ENCODE measurements around the gene HCRTR1. TPM values are rescaled to one million over a fixed set of nuclear protein-coding genes. Genes with fewer than 3 reads are reported as not detected.

The HCRTR1 gene
- polyA plus RNA-seq, 2 donors: 0.02 TPM; not detected in 1

DNA sequence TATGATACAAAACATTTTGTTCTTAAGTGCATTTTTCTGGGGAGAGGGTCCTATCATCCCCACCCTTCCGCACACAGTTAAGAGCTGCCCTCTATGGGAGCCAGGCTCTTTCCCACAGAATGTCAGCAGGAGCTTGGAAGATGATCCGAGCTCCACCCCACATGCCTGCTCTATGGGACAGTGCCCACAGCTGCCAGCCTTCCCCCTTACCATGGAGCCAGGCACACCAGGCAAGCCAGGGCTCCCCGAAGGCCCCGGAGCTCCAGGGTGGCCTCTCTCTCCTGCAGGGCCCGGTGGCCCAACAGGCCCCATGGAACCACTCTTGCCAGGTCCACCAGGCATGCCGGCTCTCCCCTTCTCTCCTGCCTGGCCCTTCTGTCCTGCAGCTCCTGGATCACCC lies 37.6 kb downstream of the HCRTR1 start:
- no peaks in the 10 kb centered on the region for H3K27me3 ChIP-seq (ENCODE audit: control insufficient read depth in 1 of 2, insufficient read depth in 2 of 2, low read length in 2 of 2)
- 86 to 89% methylated on average over 6 of the region's 6 CpGs for WGBS, 2 donors
- no peak overlapping the region for H3K27ac ChIP-seq (ENCODE audit: low read depth in 2 of 2, low read length in 1 of 2)
- no peaks in the 10 kb centered on the region for H3K9me3 ChIP-seq (ENCODE audit: control insufficient read depth in 2 of 2, insufficient read depth in 1 of 2, low read depth in 1 of 2, low read length in 1 of 2)
- H3K4me1 ChIP-seq (ENCODE audit: control insufficient read depth in 2 of 2, insufficient read depth in 2 of 2, low read length in 1 of 2): peaks cover 0 to 1% of the 10 kb centered on the region in 2 donors
- H3K4me3 ChIP-seq (ENCODE audit: low read depth in 1 of 2, low read length in 2 of 2): no peak overlapping the region
- H3K36me3 ChIP-seq (ENCODE audit: control insufficient read depth in 2 of 2, insufficient read depth in 2 of 2, low read length in 1 of 2): peaks cover 0 to 3% of the 10 kb centered on the region in 2 donors

DNA sequence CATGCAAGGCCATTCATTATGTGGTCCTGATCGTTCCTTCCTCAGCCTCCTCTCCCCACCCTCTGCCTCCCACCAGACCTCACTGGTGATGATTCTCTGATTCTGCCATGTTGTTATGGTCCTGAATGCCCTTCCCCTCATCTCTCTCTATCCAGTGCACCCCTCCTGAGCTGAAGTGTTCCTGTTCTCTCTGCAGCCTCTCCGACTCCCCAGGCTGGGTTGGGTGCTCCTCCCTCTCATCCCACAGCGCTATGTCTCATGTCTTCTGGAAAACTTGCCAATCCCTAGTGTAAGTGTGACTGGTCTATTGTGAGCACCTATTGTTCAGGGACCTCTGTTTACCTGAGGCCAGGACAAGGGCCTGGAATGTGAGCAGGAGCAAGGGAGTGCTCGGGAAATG lies 38.3 kb downstream of the HCRTR1 start:
- 73 to 78% methylated on average over 4 of the region's 4 CpGs for WGBS, 2 donors
- Histone ChIP-seq H3K36me3 (ENCODE audit: control insufficient read depth in 2 of 2, insufficient read depth in 2 of 2, low read length in 1 of 2) (peaks cover 0 to 3% of the 10 kb centered on the region in 2 donors), H3K4me1 (ENCODE audit: control insufficient read depth in 2 of 2, insufficient read depth in 2 of 2, low read length in 1 of 2) (no peaks in the 10 kb centered on the region), H3K27ac (ENCODE audit: low read depth in 2 of 2, low read length in 1 of 2) (no peak overlapping the region), H3K27me3 (ENCODE audit: control insufficient read depth in 1 of 2, insufficient read depth in 2 of 2, low read length in 2 of 2) (no peaks in the 10 kb centered on the region), H3K4me3 (ENCODE audit: low read depth in 1 of 2, low read length in 2 of 2) (no peak overlapping the region), H3K9me3 (ENCODE audit: control insufficient read depth in 2 of 2, insufficient read depth in 1 of 2, low read depth in 1 of 2, low read length in 1 of 2) (no peaks in the 10 kb centered on the region)

DNA sequence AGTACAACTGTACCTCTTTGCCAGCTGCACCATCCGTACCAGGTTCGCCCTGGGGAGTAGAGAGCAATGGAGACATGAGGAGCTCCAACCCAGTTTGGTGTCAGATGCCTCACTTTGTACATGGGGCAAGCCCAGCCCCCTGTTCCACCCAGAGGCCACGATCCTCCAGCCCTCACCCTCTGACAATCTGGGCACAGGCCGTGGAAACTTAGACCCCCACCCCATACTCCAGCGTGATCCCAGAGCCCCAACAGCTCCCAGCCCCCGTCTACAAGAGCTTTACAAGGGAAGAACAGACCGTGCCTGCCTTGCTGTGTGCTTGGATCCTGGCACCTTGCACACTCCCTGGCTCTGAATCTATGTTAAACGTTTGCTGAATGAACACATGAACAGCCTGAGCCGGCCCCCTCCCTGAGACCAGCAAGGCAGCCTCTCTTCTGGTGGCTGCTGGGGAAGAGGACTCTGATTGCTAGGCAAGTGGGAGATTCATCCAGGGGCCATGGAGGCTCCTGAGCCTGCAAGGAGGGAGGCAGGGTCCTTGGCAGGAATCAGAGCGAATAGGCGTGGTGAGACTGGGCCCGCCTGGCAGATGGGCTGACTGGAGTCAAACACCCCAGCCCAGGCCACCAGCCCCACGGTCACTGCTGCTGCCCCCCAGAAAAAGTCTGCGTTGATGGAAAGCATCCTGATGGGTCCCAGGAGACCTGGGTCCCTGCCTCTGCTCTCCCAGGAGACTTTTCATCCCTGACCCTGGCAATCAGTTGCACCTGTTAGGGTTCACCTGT lies 39.7 kb downstream of the HCRTR1 start:
- WGBS, 2 donors: 80 to 84% methylated on average over 14 of the region's 14 CpGs
- H3K36me3 ChIP-seq (ENCODE audit: control insufficient read depth in 2 of 2, insufficient read depth in 2 of 2, low read length in 1 of 2): peaks cover 0 to 3% of the 10 kb centered on the region in 2 donors

GRCh38 chr1:31657972-31658510 lies 40.6 kb downstream of the HCRTR1 start:
- Histone ChIP-seq H3K27me3 (ENCODE audit: control insufficient read depth in 1 of 2, insufficient read depth in 2 of 2, low read length in 2 of 2) (no peaks in the 10 kb centered on the region), H3K4me1 (ENCODE audit: control insufficient read depth in 2 of 2, insufficient read depth in 2 of 2, low read length in 1 of 2) (no peaks in the 10 kb centered on the region), H3K4me3 (ENCODE audit: low read depth in 1 of 2, low read length in 2 of 2) (no peak overlapping the region), H3K36me3 (ENCODE audit: control insufficient read depth in 2 of 2, insufficient read depth in 2 of 2, low read length in 1 of 2) (peaks cover 0 to 3% of the 10 kb centered on the region in 2 donors), H3K9me3 (ENCODE audit: control insufficient read depth in 2 of 2, insufficient read depth in 1 of 2, low read depth in 1 of 2, low read length in 1 of 2) (no peaks in the 10 kb centered on the region), H3K27ac (ENCODE audit: low read depth in 2 of 2, low read length in 1 of 2) (no peak overlapping the region)
- WGBS, 2 donors: 91% methylated on average over 12 of the region's 12 CpGs

More for the DNA sequence above, 39.7 kb downstream of the HCRTR1 start:
- Histone ChIP-seq H3K4me3 (ENCODE audit: low read depth in 1 of 2, low read length in 2 of 2) (no peak overlapping the region), H3K4me1 (ENCODE audit: control insufficient read depth in 2 of 2, insufficient read depth in 2 of 2, low read length in 1 of 2) (no peaks in the 10 kb centered on the region), H3K27ac (ENCODE audit: low read depth in 2 of 2, low read length in 1 of 2) (no peak overlapping the region), H3K27me3 (ENCODE audit: control insufficient read depth in 1 of 2, insufficient read depth in 2 of 2, low read length in 2 of 2) (no peaks in the 10 kb centered on the region), H3K9me3 (ENCODE audit: control insufficient read depth in 2 of 2, insufficient read depth in 1 of 2, low read depth in 1 of 2, low read length in 1 of 2) (no peaks in the 10 kb centered on the region)

GRCh38 chr1:31658721-31659120 lies 41.2 kb downstream of the HCRTR1 start:
- WGBS, 2 donors: 84 to 93% methylated on average over 3 of the region's 3 CpGs
- no peaks in the 10 kb centered on the region for H3K4me1 ChIP-seq (ENCODE audit: control insufficient read depth in 2 of 2, insufficient read depth in 2 of 2, low read length in 1 of 2)
- H3K36me3 ChIP-seq (ENCODE audit: control insufficient read depth in 2 of 2, insufficient read depth in 2 of 2, low read length in 1 of 2): peaks cover 0 to 3% of the 10 kb centered on the region in 2 donors
- no peak overlapping the region for H3K4me3 ChIP-seq (ENCODE audit: low read depth in 1 of 2, low read length in 2 of 2)
- H3K27ac ChIP-seq (ENCODE audit: low read depth in 2 of 2, low read length in 1 of 2): no peak overlapping the region
- no peaks in the 10 kb centered on the region for H3K9me3 ChIP-seq (ENCODE audit: control insufficient read depth in 2 of 2, insufficient read depth in 1 of 2, low read depth in 1 of 2, low read length in 1 of 2)
- H3K27me3 ChIP-seq (ENCODE audit: control insufficient read depth in 1 of 2, insufficient read depth in 2 of 2, low read length in 2 of 2): no peaks in the 10 kb centered on the region

DNA sequence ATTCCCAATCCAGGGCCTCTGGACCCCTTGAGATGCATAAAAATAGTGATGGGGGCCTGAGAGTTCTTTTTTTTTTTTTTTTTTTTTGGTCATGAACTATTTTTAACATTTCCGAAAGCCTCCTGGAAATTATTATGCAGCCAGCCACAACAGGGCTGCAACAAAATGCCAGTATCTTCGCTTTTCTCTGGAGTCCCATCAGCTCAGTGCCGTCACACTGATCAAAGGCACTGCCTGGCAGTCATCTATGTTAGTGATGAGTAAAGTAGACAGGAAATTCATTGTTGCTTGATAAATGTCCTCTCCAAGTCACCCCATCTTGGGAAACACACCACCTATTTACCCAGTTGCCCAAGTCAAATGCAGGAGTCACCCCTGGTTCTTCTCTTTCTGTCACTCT lies 42.4 kb downstream of the HCRTR1 start:
- 87 to 88% methylated on average over 3 of the region's 3 CpGs for WGBS, 2 donors
- Histone ChIP-seq H3K9me3 (ENCODE audit: control insufficient read depth in 2 of 2, insufficient read depth in 1 of 2, low read depth in 1 of 2, low read length in 1 of 2) (no peaks in the 10 kb centered on the region), H3K4me3 (ENCODE audit: low read depth in 1 of 2, low read length in 2 of 2) (no peak overlapping the region), H3K27ac (ENCODE audit: low read depth in 2 of 2, low read length in 1 of 2) (no peak overlapping the region), H3K36me3 (ENCODE audit: control insufficient read depth in 2 of 2, insufficient read depth in 2 of 2, low read length in 1 of 2) (peaks cover 0 to 3% of the 10 kb centered on the region in 2 donors), H3K27me3 (ENCODE audit: control insufficient read depth in 1 of 2, insufficient read depth in 2 of 2, low read length in 2 of 2) (no peaks in the 10 kb centered on the region), H3K4me1 (ENCODE audit: control insufficient read depth in 2 of 2, insufficient read depth in 2 of 2, low read length in 1 of 2) (no peaks in the 10 kb centered on the region)

DNA sequence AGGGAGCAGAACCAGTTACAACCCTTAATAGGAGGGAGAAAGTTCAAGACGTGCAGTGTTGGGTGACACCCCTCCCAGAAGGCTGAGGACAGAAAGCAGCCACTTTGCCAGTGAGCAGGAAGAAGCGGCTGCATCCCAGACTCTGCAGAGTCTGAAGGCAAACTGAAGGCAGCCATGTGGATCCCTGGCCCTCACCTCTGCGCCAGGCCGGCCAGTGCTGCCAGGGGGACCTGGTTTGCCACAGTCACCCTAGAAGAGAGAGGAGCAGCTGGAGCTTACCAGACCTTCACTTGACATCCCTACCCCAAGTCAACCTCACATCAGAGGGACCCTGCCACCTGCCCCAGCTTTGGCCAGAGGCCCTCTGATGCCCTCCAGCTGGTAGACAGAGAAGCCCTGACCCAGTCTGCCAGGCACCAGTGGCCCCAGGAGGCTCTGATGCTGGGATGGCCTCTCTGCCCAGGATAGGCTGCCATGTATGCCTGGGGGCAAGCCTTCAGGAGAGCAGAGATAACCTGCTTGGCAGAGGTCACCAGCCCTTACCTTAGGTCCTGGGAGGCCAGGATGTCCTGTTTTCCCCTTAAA lies 43.5 kb downstream of the HCRTR1 start:
- Histone ChIP-seq H3K9me3 (ENCODE audit: control insufficient read depth in 2 of 2, insufficient read depth in 1 of 2, low read depth in 1 of 2, low read length in 1 of 2) (no peaks in the 10 kb centered on the region), H3K36me3 (ENCODE audit: control insufficient read depth in 2 of 2, insufficient read depth in 2 of 2, low read length in 1 of 2) (peaks cover 0 to 3% of the 10 kb centered on the region in 2 donors), H3K27me3 (ENCODE audit: control insufficient read depth in 1 of 2, insufficient read depth in 2 of 2, low read length in 2 of 2) (no peaks in the 10 kb centered on the region), H3K27ac (ENCODE audit: low read depth in 2 of 2, low read length in 1 of 2) (no peak overlapping the region), H3K4me1 (ENCODE audit: control insufficient read depth in 2 of 2, insufficient read depth in 2 of 2, low read length in 1 of 2) (peaks cover 0 to 4% of the 10 kb centered on the region in 2 donors), H3K4me3 (ENCODE audit: low read depth in 1 of 2, low read length in 2 of 2) (no peak overlapping the region)
- WGBS, 2 donors: 88 to 91% methylated on average over 4 of the region's 4 CpGs

DNA sequence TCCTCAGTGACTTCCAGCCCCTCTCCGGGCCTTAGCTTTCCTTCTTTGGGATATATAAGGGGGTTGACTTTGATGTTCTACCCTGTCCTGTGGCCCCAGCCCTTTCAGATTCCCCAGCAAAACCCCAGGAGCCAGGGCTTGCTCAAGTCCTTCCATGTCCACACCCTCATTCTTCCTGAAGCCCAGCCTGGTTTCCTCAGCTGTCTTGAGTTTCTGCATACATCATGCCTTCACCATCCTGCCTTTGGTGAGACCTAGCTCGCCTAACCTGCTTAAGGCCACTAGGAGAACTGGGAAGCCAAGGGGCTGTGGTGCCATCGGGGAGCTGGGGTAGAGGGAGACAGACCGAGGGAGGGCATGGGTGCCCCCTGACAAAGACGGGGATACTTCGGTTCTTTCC lies 44.4 kb downstream of the HCRTR1 start:
- Histone ChIP-seq H3K9me3 (ENCODE audit: control insufficient read depth in 2 of 2, insufficient read depth in 1 of 2, low read depth in 1 of 2, low read length in 1 of 2) (no peaks in the 10 kb centered on the region), H3K27me3 (ENCODE audit: control insufficient read depth in 1 of 2, insufficient read depth in 2 of 2, low read length in 2 of 2) (no peaks in the 10 kb centered on the region), H3K27ac (ENCODE audit: low read depth in 2 of 2, low read length in 1 of 2) (no peak overlapping the region)

GRCh38 chr1:31662463-31662862 lies 45.0 kb downstream of the HCRTR1 start:
- H3K9me3 ChIP-seq (ENCODE audit: control insufficient read depth in 2 of 2, insufficient read depth in 1 of 2, low read depth in 1 of 2, low read length in 1 of 2): no peaks in the 10 kb centered on the region
- H3K27me3 ChIP-seq (ENCODE audit: control insufficient read depth in 1 of 2, insufficient read depth in 2 of 2, low read length in 2 of 2): no peaks in the 10 kb centered on the region
- H3K4me1 ChIP-seq (ENCODE audit: control insufficient read depth in 2 of 2, insufficient read depth in 2 of 2, low read length in 1 of 2): peaks cover 3 to 13% of the 10 kb centered on the region in 2 donors
- WGBS, 2 donors: 90 to 93% methylated on average over 12 of the region's 12 CpGs
- H3K27ac ChIP-seq (ENCODE audit: low read depth in 2 of 2, low read length in 1 of 2): no peak overlapping the region
- peaks cover 0 to 3% of the 10 kb centered on the region in 2 donors for H3K36me3 ChIP-seq (ENCODE audit: control insufficient read depth in 2 of 2, insufficient read depth in 2 of 2, low read length in 1 of 2)
- H3K4me3 ChIP-seq (ENCODE audit: low read depth in 1 of 2, low read length in 2 of 2): no peak overlapping the region

More for the DNA sequence above, 44.4 kb downstream of the HCRTR1 start:
- H3K4me1 ChIP-seq (ENCODE audit: control insufficient read depth in 2 of 2, insufficient read depth in 2 of 2, low read length in 1 of 2): peaks cover 0 to 12% of the 10 kb centered on the region in 2 donors
- 85 to 92% methylated on average over 6 of the region's 6 CpGs for WGBS, 2 donors
- H3K36me3 ChIP-seq (ENCODE audit: control insufficient read depth in 2 of 2, insufficient read depth in 2 of 2, low read length in 1 of 2): peaks cover 0 to 3% of the 10 kb centered on the region in 2 donors
- no peak overlapping the region for H3K4me3 ChIP-seq (ENCODE audit: low read depth in 1 of 2, low read length in 2 of 2)

All from esophagus (tissue), 2 donors.